ENCODE measurements around the gene HK3.

The HK3 gene, protein sequence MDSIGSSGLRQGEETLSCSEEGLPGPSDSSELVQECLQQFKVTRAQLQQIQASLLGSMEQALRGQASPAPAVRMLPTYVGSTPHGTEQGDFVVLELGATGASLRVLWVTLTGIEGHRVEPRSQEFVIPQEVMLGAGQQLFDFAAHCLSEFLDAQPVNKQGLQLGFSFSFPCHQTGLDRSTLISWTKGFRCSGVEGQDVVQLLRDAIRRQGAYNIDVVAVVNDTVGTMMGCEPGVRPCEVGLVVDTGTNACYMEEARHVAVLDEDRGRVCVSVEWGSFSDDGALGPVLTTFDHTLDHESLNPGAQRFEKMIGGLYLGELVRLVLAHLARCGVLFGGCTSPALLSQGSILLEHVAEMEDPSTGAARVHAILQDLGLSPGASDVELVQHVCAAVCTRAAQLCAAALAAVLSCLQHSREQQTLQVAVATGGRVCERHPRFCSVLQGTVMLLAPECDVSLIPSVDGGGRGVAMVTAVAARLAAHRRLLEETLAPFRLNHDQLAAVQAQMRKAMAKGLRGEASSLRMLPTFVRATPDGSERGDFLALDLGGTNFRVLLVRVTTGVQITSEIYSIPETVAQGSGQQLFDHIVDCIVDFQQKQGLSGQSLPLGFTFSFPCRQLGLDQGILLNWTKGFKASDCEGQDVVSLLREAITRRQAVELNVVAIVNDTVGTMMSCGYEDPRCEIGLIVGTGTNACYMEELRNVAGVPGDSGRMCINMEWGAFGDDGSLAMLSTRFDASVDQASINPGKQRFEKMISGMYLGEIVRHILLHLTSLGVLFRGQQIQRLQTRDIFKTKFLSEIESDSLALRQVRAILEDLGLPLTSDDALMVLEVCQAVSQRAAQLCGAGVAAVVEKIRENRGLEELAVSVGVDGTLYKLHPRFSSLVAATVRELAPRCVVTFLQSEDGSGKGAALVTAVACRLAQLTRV

DNA sequence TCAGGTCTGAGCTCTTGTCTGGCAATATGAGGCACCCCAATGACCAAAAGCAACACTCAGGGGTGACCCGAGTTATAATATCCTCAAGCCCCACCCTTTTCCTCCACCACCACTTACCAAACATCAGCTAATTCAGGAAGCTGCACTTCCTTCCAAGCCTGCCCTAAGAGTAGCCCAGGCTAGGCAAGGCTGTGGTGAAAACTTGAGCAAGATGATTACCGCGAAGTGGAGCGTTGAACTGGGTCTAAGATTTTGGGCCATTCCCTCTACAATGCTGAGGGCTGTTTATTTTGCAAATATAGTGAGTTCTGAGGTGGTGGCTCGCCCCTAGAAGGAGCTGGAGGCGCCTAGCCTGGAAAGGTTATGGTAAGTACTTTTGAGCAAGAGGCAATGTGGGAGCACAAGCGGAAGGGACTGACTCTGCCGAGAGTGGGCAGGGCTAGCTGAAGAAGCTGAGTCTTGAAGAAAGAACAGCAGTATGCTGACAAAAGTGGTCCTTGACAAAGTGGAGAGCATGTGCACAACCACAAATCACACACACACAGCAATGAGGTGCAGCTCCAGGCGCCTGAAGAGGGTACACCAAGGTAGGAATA lies at the start of gene HK3:
HK3 (minus strand) TSS at position 51 of the 596 bp plus-strand sequence. CDS start 3,187 bp downstream, outside the sequence.
- DNase-seq, result peak; percentile 4

- no peak for DNase-seq
Observed at GRCh38 chr5:176948458-176948857, 49.3 kb upstream of the HK3 start.

DNA sequence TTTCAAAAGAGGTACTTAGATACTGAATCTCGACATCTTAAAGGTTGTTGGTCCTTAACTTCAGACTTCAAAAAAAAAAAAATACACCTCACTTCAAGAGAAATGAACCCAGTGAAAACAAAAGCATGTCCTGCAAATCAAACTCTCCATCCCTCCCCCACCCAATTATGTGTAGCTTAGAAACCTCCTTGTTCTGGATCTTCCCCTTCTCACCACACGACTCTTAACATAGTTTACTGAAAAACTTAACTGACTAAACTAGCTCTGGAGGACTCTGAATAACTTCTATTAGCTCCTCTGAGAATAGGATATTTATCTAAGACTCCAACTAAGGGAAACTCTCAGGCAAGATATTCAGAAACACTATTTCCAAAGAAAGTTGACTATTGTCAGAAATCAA lies 48.7 kb upstream of the HK3 start:
- no peak for DNase-seq

- no peak for DNase-seq
Observed at GRCh38 chr5:176944268-176944667, 45.1 kb upstream of the HK3 start.

- DNase-seq, result no peak
Observed at GRCh38 chr5:176943816-176944215, 44.7 kb upstream of the HK3 start.

DNA sequence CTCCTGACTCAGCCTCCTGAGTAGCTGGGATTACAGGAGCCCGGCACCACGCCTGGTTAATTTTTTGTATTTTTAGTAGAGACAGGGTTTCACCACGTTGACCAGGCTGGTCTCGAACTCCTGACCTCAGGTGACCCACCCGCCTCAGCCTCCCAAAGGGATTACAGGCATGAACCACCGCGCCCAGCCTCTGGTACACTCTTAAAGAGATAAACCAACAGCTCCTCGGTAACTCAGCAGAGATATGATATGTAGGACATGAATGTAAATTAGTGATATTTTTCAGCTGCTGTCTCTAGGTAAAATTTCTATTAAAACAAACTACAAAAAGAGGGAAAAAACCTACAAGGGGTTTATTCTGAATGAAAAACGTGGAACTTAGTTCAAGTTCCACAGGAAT lies 42.8 kb upstream of the HK3 start:
- no peak for DNase-seq

DNA sequence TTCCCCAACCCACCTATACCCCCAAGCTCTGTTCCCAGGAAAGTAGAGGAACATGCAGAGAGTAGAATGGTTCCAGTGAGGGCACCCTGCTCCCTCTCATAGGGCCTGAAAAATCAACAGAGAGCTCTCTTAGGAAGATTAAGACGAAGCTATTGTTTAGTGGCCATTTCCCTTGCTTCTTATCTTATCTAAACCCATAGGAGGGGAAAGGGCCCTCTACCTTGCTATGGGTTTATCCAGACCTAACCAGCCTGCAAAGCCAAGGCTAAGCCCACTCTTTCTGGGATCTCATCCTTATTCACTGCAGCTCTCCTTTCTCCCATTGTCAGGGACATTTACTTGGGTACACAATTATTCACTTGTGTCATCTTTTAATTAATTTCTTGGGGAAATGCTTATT lies 39.3 kb upstream of the HK3 start:
- DNase-seq, result no peak

- DNase-seq, result no peak
Observed at GRCh38 chr5:176935017-176935416, 35.9 kb upstream of the HK3 start.

GRCh38 chr5:176934309-176934930 lies 35.3 kb upstream of the HK3 start:
- no peak for DNase-seq

DNA sequence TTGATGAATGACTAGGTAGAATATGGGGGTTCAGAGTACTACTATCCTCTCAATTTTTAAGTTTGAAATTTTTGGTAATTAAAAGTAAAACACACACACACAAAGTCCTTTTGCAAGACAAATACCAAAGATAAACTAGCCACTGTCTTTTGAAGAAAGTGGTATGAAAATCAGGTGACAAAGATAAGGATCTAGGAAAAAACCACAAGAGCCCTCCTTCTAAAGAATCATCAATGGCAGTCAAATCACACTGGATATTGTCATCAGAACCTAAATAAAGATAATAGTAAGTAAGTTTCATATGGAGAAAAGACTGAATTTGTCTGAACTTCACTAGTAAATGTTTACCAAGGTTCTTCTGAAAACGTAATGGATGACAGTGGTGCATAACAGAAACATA lies 30.5 kb upstream of the HK3 start:
- DNase-seq, result peak; percentile 13

DNA sequence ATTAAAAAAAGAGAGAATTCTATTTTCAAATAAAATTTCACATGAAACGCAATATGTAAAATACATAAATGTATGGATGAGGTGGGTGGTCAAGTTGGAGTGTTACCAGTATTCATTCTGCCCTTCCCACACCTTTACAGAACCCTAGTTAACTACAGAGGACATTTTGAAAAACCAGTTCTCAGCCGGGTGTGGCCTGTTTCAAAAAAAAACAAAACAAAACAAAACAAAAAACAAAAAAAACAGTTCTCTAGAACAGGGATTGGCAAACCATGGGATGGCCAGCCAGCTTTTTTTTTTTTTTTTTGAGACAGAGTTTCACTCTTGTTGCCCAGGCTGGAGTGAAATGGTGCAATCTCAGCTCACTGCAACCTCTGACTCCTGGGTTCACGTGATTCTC lies 28.4 kb upstream of the HK3 start:
- DNase-seq, result no peak

GRCh38 chr5:176922817-176923216 lies 23.7 kb upstream of the HK3 start:
- no peak for DNase-seq

DNA sequence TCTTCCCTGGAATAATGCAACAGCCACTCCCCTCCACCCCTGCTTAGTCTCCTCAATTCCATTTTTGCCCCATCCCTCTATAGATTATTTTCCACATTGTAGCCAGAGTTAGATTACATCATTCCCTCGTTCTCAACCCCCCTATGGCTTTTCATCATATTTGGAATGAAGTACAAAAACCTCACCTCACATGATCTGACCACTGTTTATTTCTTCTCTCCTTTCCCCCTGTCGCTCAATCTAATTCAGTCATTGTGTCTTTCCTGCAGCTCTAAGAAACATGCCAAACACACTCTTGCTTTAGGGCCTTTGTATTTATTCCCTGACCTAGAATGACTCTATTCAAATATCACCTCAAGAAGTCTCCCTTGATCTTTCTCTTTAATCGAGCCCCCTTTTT lies 22.6 kb upstream of the HK3 start:
- no peak for DNase-seq

GRCh38 chr5:176918613-176919012 lies 19.5 kb upstream of the HK3 start:
- DNase-seq, result no peak

- no peak for DNase-seq
Observed at GRCh38 chr5:176916337-176916736, 17.2 kb upstream of the HK3 start.

DNA sequence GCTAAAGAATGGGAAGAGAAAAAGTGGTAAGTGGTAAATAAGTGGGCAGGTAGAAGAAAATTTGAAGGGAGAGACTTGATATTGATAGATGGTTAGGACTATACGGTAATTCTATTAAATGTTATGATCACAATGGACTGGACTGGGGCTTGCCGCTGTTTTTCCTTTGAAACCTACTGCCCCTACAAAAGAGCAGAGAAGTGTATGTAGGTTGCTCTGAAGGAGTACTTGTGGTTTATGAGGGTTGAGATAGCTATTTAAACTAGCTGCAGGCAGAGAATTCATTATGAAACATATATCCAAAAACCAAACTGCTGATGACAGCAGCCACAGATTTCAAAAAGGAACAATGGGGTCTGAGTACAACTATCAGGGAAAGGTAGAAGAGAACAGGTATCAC lies 16.8 kb upstream of the HK3 start:
- DNase-seq, result no peak

DNA sequence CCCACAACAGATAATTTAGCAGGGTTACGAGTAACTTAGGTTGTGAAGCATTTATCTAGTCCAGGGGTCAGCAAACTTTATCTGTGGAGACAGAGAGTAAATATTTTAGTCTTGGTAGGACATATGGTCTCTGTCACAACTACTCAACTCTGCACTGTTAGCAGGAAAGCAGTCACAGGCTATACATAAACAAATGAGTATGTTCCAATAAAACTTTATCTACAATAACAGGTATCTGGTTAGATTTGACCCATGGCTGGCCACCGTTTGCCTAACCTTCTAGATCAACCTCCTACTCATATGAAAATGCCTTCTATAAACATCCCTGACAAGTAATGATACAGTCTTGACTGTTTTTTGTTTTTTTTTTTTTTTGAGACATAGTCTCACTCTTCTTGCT lies 13.0 kb upstream of the HK3 start:
- no peak for DNase-seq

DNA sequence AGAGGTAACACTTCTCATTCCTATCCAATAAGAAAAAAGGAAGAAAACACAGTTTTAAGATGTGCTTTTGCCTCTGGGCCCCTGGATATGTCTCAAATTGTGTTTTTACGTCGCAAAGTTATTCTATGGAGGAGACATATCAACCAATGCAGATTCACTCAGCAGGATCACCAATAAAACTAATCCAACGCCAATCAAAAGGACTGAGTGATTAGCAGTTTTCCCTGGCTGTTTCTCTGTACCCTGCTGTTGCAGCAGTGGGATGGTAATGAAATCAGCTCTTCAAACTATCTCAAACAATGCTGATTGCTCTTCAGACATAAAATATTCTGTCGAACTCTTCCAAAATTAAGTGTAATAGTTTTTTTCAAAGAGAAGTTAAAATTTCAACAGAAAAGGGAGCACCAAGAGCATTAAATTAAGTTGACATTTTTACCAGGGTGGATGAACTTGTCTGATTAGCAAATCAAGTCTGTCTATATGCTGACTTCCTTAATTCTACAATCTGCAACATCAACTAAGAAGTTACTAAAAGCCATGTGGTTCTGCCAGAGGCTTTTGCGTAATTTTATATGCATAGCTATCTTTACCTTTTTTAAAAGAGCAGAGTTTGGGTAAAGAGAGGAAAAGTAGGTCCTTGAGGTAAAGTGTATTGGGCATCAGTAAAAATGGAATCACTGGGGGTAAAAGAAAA lies 9.7 kb upstream of the HK3 start:
- no peak for DNase-seq

GRCh38 chr5:176906796-176907195 lies 7.7 kb upstream of the HK3 start:
- DNase-seq, result no peak

DNA sequence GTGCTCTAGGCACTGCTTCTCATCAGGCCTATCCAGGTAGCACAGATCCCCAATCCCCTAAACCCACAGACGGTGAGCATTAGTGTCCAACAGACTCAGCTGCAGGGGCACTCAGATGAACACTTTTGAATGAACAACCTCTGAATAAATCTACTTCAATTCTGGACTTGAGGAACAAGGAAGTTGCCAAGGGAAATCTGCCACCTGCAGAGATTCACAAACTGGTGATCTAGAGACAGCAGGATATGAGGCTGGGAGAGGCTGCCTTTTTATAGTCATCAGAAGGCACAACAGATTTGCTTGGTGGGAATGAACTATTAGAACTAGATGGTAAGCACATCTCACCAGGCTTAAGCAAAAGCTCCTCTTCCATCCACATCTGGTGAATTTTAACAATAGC lies 7.0 kb upstream of the HK3 start:
- DNase-seq, result no peak

GRCh38 chr5:176904276-176904675 lies 5.1 kb upstream of the HK3 start:
- no peak for DNase-seq

- DNase-seq, result no peak
Observed at GRCh38 chr5:176902911-176903664, 3.9 kb upstream of the HK3 start.

Data from CD4-positive, alpha-beta T cell treated with Interleukin-17A for 1 hour (primary cell).